ENCODE measurements around the gene AMIGO3. TPM values are rescaled to one million over a fixed set of nuclear protein-coding genes. Genes with fewer than 3 reads are reported as not detected.

Gene AMIGO3
- total RNA-seq, 1 experiment from 2014 or later = 0.32 TPM

GRCh38 chr3:49754536-49754935, 35.1 kb upstream of the AMIGO3 start:
- no peaks in the 10 kb centered on the region for H3K36me3 ChIP-seq (ENCODE audit: control insufficient read depth in 1 of 2, insufficient read depth in 2 of 2, low read length in 2 of 2)
- H3K9me2 ChIP-seq (ENCODE audit: insufficient read depth) = no peaks in the 10 kb centered on the region
- no peak for TF ChIP-seq ZNF274 (IDR thresholded peaks at IDR 0.05; ENCODE audit: low read depth, low read length)
- no peak for TF ChIP-seq CEBPB (IDR thresholded peaks at IDR 0.05; ENCODE audit: low read depth)
- TF ChIP-seq YY1 (IDR thresholded peaks at IDR 0.05; ENCODE audit: extremely low read depth, insufficient replicate concordance, low read depth, low read length) = no peak
- TF ChIP-seq JUND (IDR thresholded peaks at IDR 0.05) = no peak
- no peak for TF ChIP-seq MAX (IDR thresholded peaks at IDR 0.05)
- no peak for TF ChIP-seq REST (IDR thresholded peaks at IDR 0.05; ENCODE audit: low read depth)
- TF ChIP-seq TCF7L2 (IDR thresholded peaks at IDR 0.05; ENCODE audit: borderline replicate concordance, extremely low read depth, insufficient read depth, insufficient read length) = no peak
- no peak for TF ChIP-seq CTCF (IDR thresholded peaks at IDR 0.05 in 2 of 3, conservative IDR thresholded peaks at IDR 0.05 in 1 of 3; ENCODE audit: borderline replicate concordance in 1 of 3, insufficient read depth in 1 of 3, low read depth in 2 of 3, low read length in 2 of 3)
- no peak for TF ChIP-seq ZBTB33 (IDR thresholded peaks at IDR 0.05; ENCODE audit: extremely low read depth, insufficient replicate concordance, low read length)
- TF ChIP-seq SP1 (IDR thresholded peaks at IDR 0.05; ENCODE audit: low read depth) = no peak
- no peak for TF ChIP-seq EZH2phosphoT487 (IDR thresholded peaks at IDR 0.05; ENCODE audit: borderline replicate concordance)
- TF ChIP-seq EZH2 (IDR thresholded peaks at IDR 0.05) = no peak
- H3K4me1 ChIP-seq (ENCODE audit: control insufficient read depth in 1 of 2, insufficient read depth in 2 of 2, low read length in 2 of 2) = no peaks in the 10 kb centered on the region
- peaks cover 69% of the 10 kb centered on the region for H3K79me2 ChIP-seq (ENCODE audit: insufficient read depth, low read length)
- CTCF ChIA-PET = no interaction called here
- DNase-seq (ENCODE audit: low read depth, low spot score) (no peak), ATAC-seq (no peak)
- intact Hi-C loops (cut with micrococcal nuclease) = no loop called here
- peaks cover 8% of the 10 kb centered on the region for H4K20me1 ChIP-seq (ENCODE audit: insufficient read depth)
- no peak overlapping the region for H3K4me2 ChIP-seq (ENCODE audit: low read length)
- no peaks in the 10 kb centered on the region for H3K9me3 ChIP-seq (ENCODE audit: control insufficient read depth in 1 of 2, insufficient read depth in 1 of 2, low read depth in 1 of 2, low read length in 2 of 2)
- POLR2A ChIA-PET = no interaction called here
- no peak overlapping the region for H3K4me3 ChIP-seq (replicated peaks in 1 of 2; ENCODE audit: low read depth in 1 of 2, low read length in 2 of 2)
- no peak overlapping the region for H2AFZ ChIP-seq (ENCODE audit: low read depth, low read length, poor library complexity, severe bottlenecking)
- no TSS peak for BruUV-seq (replicated peaks)
- H3K9ac ChIP-seq (ENCODE audit: low read length) = no peak overlapping the region
- no peaks in the 10 kb centered on the region for H3K27me3 ChIP-seq (ENCODE audit: insufficient read depth, low read length)
- RAD21 ChIA-PET (ENCODE audit: low non-redundant PET in 1 of 2, low total read pairs in 2 of 2, uncharacterized antibody in 2 of 2, unreplicated experiment in 2 of 2) = no interaction called here
- H3K27ac ChIP-seq (ENCODE audit: low read depth, low read length) = no peak overlapping the region

Data from HCT116 (cell line).